NK-92 (cell line): ENCODE measurements around the gene MUSTN1.

Experiments used
- DNase-seq: peaks from one replicate; lab custom pipeline; 2025; ENCODE audit not compliant: unreplicated experiment; lab: John Stamatoyannopoulos, UW

MUSTN1 gene

DNA sequence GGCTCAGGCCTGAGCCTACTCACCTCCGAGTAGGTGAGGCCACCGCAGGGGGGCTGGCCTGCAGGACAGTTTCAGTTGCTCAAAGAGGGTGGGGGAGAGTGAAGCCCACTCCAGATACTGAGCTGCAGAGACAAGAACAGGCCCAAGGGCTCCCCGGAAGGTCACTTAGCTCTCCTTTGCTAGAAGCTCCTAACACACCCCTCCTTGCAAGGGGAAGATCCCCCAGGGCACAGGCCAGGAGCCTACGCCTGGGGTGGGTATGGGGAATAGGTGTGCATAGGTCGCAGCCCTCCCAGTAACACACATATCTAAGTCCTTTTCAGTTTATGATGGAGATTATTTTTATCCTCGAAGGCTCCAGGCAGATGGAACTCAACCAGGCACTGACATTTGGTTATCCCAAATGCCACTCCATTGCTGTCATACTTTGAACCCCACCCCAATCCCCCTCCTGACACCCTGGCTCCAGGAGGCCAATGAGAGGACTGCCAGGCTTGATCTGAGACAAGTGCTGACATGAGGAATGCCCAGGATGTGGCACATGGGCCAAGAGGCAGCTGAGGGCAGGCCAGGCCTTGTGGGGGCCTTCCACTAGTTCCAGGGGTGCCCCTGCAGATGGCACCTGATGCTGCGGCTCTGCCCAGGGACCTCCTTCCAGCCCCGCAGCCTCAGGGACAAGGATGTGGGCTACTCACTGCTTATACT lies 1.1 kb upstream of the MUSTN1 start:
- no peak for DNase-seq

DNA sequence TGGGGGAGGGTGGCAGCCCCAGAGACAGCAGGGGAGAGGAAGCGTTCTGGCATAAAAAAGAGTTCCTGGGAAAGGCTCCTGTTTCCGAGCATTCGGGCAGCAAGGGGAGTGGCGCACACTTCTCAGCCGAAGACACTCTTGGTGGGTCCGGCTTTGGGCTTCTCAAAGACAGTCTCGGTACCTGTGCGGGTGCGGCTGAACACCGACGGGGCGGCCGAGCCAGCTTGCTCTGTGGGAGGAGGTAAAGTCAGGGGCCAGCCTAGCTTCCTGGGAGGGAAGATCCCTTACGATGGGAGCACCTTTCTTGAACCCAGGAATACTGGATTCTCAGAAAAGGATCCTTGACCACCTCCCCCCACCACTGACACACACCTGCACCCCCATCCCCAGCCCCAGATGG lies 1.6 kb downstream of the MUSTN1 start:
- DNase-seq: no peak

DNA sequence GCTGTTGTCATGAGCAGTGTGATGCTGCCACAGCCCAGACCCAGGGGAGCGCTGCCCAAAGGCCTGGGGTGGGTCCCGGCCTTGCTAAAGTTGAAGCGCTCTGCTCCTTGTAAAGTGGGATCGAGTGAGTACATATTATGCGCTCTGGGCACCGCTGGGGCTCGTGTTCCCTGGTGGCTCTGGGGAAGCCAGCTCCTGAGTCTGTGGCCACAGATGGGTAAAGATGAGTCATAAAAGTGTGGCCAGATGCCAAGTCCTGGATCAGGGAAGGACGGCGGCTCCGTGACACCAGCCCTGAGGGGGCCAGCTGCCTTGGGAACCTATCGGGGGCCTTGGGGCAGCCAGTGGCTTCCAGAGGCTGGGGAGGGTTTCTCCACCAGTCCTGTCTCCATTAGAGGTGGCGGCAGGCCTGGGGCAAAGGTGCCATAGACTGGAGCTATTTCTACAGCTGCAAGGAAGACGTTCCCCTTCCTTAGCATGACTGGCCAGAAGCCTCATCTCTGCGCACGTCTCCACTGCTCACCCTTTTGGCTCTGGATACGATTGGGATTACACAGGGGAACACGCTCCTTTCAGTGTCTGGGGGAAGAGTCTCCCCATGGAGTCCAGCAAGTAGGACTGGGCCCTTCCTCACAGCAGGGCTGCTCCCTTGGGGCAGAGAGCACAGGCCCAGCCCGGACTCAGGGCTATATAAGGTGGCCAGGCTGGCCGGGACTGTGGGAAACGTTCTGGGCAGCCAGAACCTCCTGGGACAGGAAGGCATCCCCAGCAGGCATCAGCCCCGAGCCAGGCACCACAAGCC lies 3.1 kb downstream of the MUSTN1 start:
- DNase-seq: no peak

DNA sequence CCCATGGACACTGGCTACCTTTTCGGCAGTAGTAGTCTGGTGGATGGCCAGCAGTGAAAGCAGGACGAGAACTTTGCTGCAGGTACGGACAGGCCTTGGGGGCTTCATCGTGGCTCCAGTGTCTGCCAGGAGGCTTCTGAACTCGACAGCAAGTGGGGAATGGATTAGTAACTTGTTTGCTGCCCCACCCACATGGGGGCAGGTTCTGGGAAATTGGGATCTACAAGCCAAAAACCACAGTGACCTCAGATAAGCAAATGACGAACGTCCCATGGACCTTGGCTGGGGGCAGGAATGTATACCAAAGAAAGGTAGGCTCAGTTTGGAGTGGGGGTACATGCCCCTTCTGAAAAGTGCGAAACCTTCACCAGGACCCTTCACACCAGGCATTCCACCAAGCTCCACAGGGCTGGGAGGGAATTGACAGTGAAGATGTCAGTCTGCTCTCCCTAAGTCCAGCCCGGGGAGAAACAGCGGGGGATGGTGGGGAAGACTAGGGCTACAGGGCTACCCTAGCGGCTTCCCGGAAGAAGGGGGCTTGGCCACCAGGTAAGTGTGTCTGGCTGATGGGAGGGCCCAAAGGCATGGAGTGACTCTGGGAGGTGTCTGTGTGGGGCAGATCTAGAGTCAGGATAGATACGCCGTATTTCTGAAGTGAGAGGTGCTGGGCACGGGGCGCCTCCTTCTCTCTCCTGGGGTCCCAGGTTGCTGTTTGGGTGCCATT lies 4.1 kb downstream of the MUSTN1 start, which contains the start of gene ITIH4:
Gene ITIH4, minus strand, starts transcription at position 138 of the 724 bp plus-strand sequence. Its CDS starts 30 bp downstream, at position 108.
- DNase-seq: no peak

DNA sequence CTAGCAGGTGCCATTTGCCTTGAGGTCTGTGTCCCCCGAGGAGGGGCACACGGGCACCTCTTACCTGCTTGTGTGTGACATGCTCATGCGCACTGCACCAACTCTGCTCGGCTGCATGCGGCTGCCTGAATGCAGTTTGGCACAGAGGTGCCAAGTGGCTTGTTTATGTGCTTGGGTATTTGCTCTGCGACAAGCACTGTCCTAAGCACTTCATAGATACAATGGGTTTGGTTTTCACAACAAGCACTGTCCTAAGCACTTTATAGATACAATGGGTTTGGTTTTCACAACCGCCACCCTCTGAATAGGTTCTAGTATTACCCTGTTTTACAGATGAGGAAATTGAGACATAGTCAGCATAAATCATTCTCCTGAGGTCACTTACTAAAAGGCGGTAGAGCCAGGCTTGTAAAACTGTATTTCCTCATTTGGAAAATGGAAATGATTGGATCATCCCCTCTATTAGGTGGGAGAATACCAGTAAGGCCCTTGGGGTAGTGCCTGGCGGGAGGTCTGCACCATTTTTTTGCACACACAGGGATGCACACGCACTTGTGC lies 4.8 kb downstream of the MUSTN1 start:
- no peak for DNase-seq

DNA sequence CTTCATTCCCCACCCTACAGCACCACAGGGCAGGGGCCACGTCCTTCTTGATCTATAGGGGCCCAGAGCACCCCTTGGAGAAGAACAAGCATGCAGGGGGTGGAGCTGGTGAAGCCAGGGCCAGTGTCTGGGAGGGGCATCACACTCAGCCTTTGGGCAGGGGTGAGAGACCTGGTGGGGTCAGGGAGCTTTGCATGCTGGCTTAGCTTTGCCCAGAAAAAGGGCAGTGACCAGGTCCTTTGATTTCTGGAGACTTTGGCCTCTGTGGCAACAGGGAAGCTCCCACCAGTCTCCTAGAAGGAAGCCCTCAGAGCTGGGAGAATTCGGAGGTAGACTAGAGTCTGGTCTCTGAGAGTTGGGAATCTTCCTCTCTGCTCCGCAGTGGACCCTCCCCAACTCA lies 5.3 kb downstream of the MUSTN1 start:
- no peak for DNase-seq

DNA sequence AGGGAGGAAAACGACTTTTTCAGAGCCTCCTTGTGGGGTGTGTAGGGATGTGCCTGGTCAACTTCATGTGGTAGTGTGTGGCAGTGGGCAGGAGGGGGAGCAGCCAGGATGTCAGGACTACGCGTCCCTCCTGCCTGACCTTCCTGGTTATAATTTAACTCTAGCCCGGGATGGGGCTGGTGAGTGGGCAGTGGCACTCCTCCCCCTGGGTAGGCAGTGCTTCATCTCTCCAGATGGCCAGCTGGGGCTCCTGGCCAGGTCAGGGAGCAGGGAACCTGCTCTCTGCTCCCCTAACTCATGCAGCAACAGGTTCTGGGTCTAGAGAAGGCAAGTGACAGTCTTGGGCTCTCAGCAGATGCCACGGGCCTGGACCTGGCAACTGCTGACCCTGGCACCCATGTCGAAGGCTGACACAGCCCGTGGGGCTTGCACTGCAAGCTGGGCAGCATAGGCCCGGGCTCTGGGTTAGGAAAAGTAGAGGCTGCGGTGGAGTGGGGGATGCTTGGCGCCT lies 6.9 kb downstream of the MUSTN1 start:
- DNase-seq: no peak

DNA sequence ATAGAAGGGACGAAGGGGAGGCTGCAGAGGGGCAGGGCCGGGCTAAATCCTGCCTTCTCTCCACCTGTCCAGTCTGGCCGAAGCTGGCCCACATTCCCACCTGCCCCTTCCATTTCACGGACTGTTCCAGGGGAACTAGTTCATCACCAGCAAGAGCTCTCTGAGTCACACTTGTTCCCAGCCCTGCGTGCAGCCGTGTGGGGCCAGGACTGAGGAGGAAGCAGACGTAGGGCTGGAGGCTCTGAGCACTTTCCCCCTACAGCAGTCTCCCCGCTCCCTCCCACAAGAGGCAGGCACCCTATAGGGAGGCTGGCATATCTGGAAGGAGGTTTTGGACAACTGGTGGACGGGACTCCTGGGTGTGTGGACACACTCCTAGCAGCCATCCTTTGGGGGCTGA lies 7.4 kb downstream of the MUSTN1 start:
- DNase-seq: no peak

DNA sequence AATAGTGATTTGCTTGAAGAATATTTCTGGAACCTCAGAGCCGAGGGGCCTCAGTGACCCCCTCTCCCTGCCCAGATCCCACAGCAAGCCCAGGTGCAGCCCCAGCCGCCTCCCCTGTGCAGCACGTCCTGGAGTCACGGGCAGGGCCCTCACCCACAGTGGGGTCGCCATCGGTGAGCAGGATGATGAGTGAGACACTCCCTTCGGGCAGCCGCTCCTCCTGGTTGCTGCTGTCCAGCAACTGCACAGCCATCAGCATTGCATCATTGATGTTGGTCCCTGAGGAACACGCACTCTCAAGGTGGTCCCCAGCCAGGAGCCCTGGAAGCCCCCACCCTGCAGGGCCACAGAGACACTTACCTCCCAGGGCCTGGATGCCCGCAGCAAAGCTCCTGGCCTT lies 10.8 kb downstream of the MUSTN1 start:
- no peak for DNase-seq

DNA sequence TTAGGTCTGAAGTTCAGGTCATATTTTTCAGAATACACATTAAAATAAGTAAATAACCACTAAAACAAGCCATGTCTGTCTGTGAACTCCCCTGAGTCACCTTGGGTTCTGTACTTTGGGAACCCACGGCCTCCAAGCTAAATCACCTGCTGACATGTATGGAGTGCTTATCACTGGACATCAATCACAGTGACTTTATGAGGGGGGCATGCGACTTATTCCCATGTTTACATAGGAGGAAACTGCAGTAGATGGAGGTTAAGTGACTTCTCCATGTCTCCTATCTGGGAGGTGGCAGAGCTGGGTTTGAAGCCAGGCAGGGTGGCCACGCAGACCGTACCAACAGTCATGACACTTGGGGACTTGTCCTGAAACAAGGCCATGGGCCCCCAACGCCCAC lies 12.5 kb downstream of the MUSTN1 start:
- DNase-seq: no peak

DNA sequence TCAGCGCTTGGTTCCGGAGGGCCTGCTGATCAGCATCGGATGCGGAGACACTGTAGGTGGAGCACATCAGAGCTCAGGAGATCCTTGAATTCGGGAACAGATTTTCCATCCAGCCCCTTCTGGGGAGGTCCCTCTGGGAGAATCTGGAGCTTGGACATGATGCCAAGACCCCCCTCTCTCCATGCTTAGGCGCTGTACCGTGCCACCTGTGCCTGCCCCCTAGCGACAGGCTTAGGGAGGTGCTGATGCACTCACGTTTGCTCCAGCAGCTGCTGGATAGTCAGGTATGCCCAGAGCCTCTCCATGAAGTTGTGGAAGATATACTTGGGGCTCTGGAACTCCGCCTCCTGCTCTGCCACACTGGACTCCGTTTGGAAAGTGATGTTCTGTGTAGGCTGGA lies 14.1 kb downstream of the MUSTN1 start:
- no peak for DNase-seq

DNA sequence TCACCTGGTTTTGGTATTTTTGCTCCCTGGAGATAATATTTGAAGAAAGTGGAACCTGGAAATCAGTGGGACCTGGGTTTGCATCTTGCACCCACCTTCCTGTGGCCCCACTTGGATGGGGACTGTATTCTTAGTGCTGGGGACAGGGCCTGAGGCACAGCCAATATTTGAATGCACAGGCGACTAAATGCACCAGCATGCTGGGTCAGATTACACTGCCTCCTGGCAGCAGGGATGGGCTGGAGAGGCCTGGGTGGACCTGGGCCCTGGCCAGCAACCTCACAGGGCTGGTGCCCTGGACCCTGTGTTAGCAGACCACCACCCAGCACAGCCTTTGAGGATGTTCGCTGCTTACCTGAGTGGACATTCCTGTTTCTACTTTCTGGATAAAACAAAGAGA lies 14.9 kb downstream of the MUSTN1 start:
- no peak for DNase-seq

DNA sequence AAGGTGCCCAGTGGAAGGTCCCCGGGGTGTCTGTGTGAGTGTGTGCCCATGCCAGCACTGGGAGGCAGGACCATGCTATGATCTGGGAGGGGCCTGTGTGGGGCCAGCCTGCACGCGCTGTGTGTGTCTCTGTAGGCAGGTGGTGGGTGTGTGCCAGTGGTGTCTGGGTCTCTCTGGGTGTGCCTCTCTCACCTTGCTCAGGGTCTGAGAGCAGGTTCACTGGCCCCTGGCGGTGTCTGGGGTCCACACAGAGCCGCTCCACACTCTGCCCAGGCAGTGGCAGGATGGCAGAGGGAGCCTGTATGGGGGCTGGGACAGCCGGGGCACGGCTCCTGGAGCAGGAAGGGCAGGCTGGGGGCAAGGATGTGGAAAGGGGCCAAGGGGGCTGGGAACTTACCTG lies 17.0 kb downstream of the MUSTN1 start:
- no peak for DNase-seq

DNA sequence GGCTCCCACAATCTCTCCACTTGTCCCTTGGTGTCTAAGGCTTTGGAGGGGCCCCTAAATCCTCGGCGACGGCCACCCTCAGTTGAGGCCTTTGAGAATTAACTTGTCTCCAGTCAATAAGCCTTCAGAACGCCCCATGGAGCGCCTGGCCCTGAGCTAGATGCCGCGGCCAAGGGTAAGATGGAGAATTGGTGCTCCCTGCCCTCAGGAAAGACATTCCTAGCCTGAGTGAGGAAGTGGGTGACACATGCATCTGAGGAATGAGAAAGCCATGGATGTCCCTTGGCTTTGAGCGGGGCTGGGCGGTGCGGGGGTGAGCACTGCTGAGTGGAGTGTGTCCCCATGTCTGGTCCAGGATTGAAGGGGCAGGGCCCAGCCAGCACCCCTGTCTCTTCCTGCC lies 17.6 kb downstream of the MUSTN1 start:
- no peak for DNase-seq

DNA sequence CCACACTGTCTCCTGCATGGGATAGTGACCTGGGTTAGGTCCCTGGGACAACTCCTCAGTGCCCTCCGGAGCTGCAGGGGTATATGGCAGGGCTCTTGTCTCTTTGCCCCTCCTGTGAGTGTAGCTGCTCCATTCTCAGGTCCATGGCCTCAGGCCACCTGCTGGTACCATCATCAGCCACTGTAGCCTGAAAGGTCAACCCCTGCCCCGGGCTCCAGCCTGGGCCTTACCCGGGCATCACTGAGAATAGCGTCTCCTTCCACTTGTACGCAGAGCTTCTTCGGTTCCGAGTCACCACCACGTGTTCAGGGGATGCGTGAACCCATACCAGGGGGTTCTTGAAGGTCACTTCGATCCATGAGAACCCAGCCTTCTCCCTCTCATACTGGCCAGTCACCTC lies 18.2 kb downstream of the MUSTN1 start:
- DNase-seq: no peak

DNA sequence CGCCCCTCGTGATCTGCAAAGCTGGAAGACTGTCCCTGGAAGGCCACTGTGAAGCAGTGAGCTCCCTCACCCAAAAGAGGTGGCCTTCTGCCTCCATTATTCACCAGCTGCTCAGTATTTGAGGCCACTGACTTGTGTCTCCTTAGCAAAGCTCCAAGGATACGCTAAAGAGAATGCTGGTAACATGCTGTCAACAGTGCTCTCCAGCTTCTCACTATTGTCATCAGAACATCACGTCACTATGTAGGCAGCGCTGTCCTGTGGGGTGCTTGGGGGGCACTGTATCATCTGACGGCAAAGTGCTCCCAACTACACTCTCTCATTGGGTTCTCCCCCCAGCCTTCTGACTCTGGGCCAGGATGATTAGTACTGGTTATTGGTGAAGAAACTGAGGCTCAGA lies 18.6 kb downstream of the MUSTN1 start:
- no peak for DNase-seq

DNA sequence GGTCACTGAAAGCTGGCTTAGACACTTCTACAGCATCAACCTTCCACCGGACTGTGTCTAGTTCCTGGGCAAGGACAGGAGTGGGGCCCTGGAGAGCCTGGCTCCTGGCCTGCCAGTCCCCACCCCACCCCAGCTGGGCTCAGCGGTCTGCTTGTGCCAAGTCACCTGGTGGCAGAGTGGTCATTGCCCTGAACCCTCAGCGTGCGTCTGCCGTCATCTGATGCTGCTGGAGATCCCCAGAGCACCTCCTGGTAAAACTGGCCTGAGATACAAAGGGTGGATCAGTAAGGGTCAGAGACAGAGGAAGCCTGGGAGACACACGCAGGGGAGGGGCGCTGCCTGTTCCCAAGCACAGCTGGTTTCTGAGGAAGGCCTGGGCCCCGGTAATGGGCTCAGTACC lies 21.0 kb downstream of the MUSTN1 start:
- no peak for DNase-seq

DNA sequence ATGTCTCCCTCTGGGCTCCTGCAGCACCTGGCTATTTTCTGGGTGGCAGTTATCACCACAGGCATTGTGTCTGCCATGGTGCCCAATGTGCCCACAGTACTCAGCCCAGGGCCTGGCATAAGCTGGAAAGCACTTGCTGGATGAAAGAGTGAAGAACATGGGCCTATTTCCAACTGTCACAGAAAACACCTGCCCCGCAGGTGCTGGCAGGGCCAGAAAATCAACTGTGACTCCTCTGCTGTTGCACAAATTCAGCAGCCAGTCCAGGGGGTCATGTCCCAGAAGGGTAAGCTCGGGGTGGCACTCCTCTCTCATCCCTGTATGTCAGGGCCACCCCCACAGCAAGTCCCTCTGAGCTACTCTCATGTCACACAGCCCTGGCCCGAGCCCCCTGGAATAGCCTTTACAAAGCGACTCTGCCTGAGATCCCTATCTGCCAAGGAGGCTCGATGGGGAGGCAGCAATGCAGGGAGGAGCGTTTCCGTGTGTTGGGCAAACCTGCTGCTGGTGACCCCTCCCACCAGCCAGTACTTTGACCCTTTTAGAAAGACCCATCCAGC lies 23.3 kb downstream of the MUSTN1 start:
- DNase-seq: no peak

DNA sequence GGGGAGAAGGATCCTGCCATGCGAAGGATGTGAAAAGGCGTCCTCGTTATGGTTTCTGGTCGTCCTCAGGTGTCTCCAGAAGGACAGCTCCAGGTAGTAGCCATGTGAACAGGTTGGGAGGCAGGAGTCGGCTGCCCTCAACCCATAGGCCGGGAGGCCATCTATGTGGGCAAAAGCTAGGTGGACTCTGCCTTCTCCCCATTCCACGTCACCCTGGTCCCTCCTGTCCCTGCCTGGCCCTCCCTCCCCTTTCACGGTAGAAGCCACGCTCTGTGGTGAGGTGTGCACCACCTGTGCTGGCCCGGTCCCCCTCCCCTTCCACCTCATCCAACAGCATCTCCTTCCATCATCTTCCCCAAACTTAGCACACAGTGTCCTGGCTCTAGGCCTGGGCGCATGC lies 23.9 kb downstream of the MUSTN1 start:
- no peak for DNase-seq

DNA sequence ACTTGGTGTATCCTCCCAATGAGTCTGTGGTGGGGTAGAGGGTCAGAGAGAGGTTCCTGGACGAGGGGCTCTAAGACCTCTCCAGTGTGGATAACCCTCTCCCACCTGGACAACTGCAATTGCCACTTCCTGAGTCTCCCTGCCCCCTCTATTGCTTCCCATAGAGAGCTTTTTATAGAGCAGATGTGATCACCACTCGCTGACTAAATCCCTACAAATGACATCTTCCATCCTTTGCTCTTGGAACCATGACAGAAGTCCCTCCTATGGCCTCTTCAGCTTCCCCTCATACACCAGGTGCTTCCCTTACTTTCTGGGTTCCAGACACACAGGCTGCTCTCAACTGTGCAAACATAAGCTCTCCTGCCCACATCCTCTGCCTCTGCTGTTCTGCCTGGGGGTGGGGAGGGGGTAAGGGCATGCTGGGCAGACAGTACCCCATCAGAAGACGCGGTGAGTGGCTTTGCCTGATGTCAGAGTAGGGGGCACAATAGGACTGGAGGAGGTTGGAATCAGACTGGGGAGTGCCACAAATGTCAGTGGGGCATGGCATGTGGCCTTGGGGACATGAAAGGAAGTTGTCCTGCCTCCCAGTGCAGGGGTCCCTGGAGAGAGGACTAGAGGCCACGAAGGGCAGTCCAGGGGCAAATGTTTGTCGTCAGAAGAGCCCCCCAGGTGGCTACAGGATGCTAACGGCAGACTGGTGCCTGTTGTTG lies 25.0 kb downstream of the MUSTN1 start:
- no peak for DNase-seq
